IMR-90 (cell line): ENCODE results near the gene DOCK1. TPM values are rescaled to one million over a fixed set of nuclear protein-coding genes. Genes with fewer than 3 reads are reported as not detected.

ENCODE experiments used
- ATAC-seq: fragments of 200-7000 bp; cut with Tn5 transposase; 2 replicates; pipeline ENCODE4 v1.9.1; 2020; ENCODE audit warnings: low read depth, mild to moderate bottlenecking, moderate library complexity
- BruUV-seq: library from RNA; stranded (reverse); fragments of 400-500 nt; replicated peaks from 2 replicates; lab custom pipeline; 2021; lab: Mats Ljungman, UMichigan
- CTCF ChIA-PET: fragments of 300-600 bp; formaldehyde crosslinking; extraction: SDS; loops from one replicate; lab custom pipeline; 2021; ENCODE audit warnings: antibody characterized with exemption; lab: Yijun Ruan, JAX
- POLR2A ChIA-PET: fragments of 300-600 bp; sonication (Branson Sonifier 250); formaldehyde crosslinking; loops from one replicate; lab custom pipeline; 2022; ENCODE audit warnings: antibody characterized with exemption; ENCODE audit not compliant: unreplicated experiment; lab: Charles Lee
- DNase-seq: peaks from one replicate; pipeline ENCODE4 v3.0.0; 2013
- H2AFZ ChIP-seq: replicated peaks from 2 replicates; pipeline ENCODE3; 2013; ENCODE audit warnings: low read length, mild to moderate bottlenecking; ENCODE audit not compliant: poor library complexity
- H2AK5ac ChIP-seq: 2 replicates; pipeline ENCODE4 v1.6.1; 2013; ENCODE audit warnings: low read depth, low read length, inconsistent platforms
- H2AK9ac ChIP-seq: replicated peaks from 2 replicates; pipeline ENCODE3; 2013; ENCODE audit warnings: mild to moderate bottlenecking, low read depth, low read length, moderate library complexity; ENCODE audit not compliant: poor library complexity
- H2BK120ac ChIP-seq: 2 replicates; pipeline ENCODE4 v1.6.1; 2013; ENCODE audit warnings: low read depth, low read length, inconsistent platforms
- H2BK15ac ChIP-seq: 3 replicates; pipeline ENCODE4 v1.6.1; 2013; ENCODE audit warnings: low read depth, low read length, inconsistent platforms
- H2BK20ac ChIP-seq: 2 replicates; pipeline ENCODE4 v1.6.1; 2013; ENCODE audit warnings: low read depth, mild to moderate bottlenecking, inconsistent platforms, low read length, moderate library complexity
- H2BK5ac ChIP-seq: 2 replicates; pipeline ENCODE4 v1.6.1; 2013; ENCODE audit warnings: mild to moderate bottlenecking, low read depth, low read length, inconsistent platforms; ENCODE audit not compliant: poor library complexity, severe bottlenecking
- H3K14ac ChIP-seq: replicated peaks from 2 replicates; pipeline ENCODE4 v1.6.1; 2013; ENCODE audit warnings: low read depth, low read length, inconsistent platforms
- H3K18ac ChIP-seq: 2 replicates; pipeline ENCODE4 v1.6.1; 2013; ENCODE audit warnings: low read depth, low read length, control low read depth
- H3K23ac ChIP-seq: 2 replicates; pipeline ENCODE4 v1.6.1; 2013; ENCODE audit warnings: low read depth, low read length, inconsistent platforms
- H3K27ac ChIP-seq: 2 replicates; pipeline ENCODE4 v1.5.1; 2013; ENCODE audit warnings: mild to moderate bottlenecking, control low read depth, low read length; ENCODE audit not compliant: insufficient read depth
- H3K27me3 ChIP-seq: 2 replicates; pipeline ENCODE4 v1.6.1; 2013; ENCODE audit warnings: low read length; ENCODE audit not compliant: control insufficient read depth, insufficient read depth
- H3K36me3 ChIP-seq: 2 replicates; pipeline ENCODE4 v1.6.1; 2013; ENCODE audit warnings: low read length, mixed read lengths; ENCODE audit not compliant: control insufficient read depth, insufficient read depth
- H3K4ac ChIP-seq: 2 replicates; pipeline ENCODE4 v1.6.1; 2013; ENCODE audit warnings: low read depth, low read length, inconsistent platforms
- H3K4me1 ChIP-seq: 2 replicates; pipeline ENCODE4 v1.6.1; 2013; ENCODE audit warnings: low read length, mixed read lengths; ENCODE audit not compliant: control insufficient read depth, insufficient read depth
- H3K4me2 ChIP-seq: 2 replicates; pipeline ENCODE4 v1.6.1; 2013; ENCODE audit warnings: low read depth, mild to moderate bottlenecking, control low read depth, low read length, moderate library complexity
- H3K4me3 ChIP-seq: 2 replicates; pipeline ENCODE4 v1.5.1; 2013; ENCODE audit warnings: low read depth, mild to moderate bottlenecking, control low read depth, low read length, moderate library complexity; ENCODE audit not compliant: insufficient read depth
- H3K56ac ChIP-seq: 2 replicates; pipeline ENCODE4 v1.6.1; 2013; ENCODE audit warnings: low read length, inconsistent platforms; ENCODE audit not compliant: insufficient read depth; ENCODE audit errors: extremely low read depth
- H3K79me1 ChIP-seq, 2 experiments: 2 replicates each; pipeline ENCODE4 v1.6.1; 2013; ENCODE audit warnings: low read length in 2 of 2, inconsistent platforms in 1 of 2, low read depth in 1 of 2
- H3K9ac ChIP-seq: 2 replicates; pipeline ENCODE4 v1.6.1; 2013; ENCODE audit warnings: low read depth, low read length, control low read depth
- H3K9me1 ChIP-seq: 2 replicates; pipeline ENCODE4 v1.6.1; 2013; ENCODE audit warnings: low read length, inconsistent platforms; ENCODE audit not compliant: insufficient read depth
- H3K9me3 ChIP-seq: 2 replicates; pipeline ENCODE4 v1.6.1; 2013; ENCODE audit warnings: low read length; ENCODE audit not compliant: control insufficient read depth, insufficient read depth
- H4K20me1 ChIP-seq: 2 replicates; pipeline ENCODE4 v1.6.1; 2013; ENCODE audit warnings: low read length, inconsistent platforms; ENCODE audit not compliant: insufficient read depth
- H4K5ac ChIP-seq: 2 replicates; pipeline ENCODE4 v1.6.1; 2013; ENCODE audit warnings: mild to moderate bottlenecking, low read depth, low read length, control low read depth
- H4K8ac ChIP-seq, 2 experiments: 2 replicates each; pipeline ENCODE4 v1.6.1; 2013; ENCODE audit warnings: low read depth in 2 of 2, low read length in 2 of 2, control low read depth in 1 of 2, inconsistent platforms in 1 of 2
- H4K91ac ChIP-seq: 2 replicates; pipeline ENCODE4 v1.6.1; 2013; ENCODE audit warnings: low read depth, low read length, inconsistent platforms; ENCODE audit not compliant: insufficient read depth
- CEBPB ChIP-seq: IDR thresholded peaks from 2 replicates; pipeline ENCODE4 v1.6.1; 2012; ENCODE audit warnings: low read depth, low read length, improper control_type of control experiment
- CTCF ChIP-seq: conservative IDR thresholded peaks from 2 replicates; pipeline ENCODE4 v1.5.1; 2012; ENCODE audit warnings: mild to moderate bottlenecking, low read depth, low read length, improper control_type of control experiment
- FOS ChIP-seq: fragments of 150-350 bp; IDR thresholded peaks from 2 replicates; pipeline ENCODE4 v1.6.1; 2016; ENCODE audit warnings: low read depth, low read length
- MAZ ChIP-seq: IDR thresholded peaks from 2 replicates; pipeline ENCODE4 v1.6.1; 2012; ENCODE audit warnings: low read depth, mild to moderate bottlenecking, low read length, improper control_type of control experiment, moderate library complexity, borderline replicate concordance
- POLR2A ChIP-seq: IDR thresholded peaks from 2 replicates; pipeline ENCODE4 v1.6.1; 2012; ENCODE audit warnings: mild to moderate bottlenecking, low read depth, low read length
- USF2 ChIP-seq: fragments of 150-350 bp; IDR thresholded peaks from 2 replicates; pipeline ENCODE4 v1.6.1; 2017; ENCODE audit warnings: mild to moderate bottlenecking, antibody characterized with exemption, low read length, low read depth
- WGBS, 2 experiments: methylation state at CpG; one replicate each; pipeline versions ENCODE4 v1.1.5 to v1.1.7; 2013; ENCODE audit warnings: missing lambda C conversion rate in 2 of 2; ENCODE audit not compliant: insufficient read length in 1 of 2; ENCODE audit errors: extremely low coverage in 2 of 2; 5-methylcytosine and 5-hydroxymethylcytosine counted together
- dilution Hi-C: fragments of 300-500 bp; cut with HindIII; formaldehyde crosslinking; loops from one replicate; pipeline ENCODE4 v1.14.3; 2018; ENCODE audit warnings: low sequenced_read_pairs; ENCODE audit not compliant: unreplicated experiment
- in situ Hi-C: fragments of 300-500 bp; cut with MboI; formaldehyde crosslinking; loops from 3 replicates; pipeline ENCODE4 v1.14.3; 2019; ENCODE audit warnings: low sequenced_read_pairs, inconsistent platforms, mixed read lengths
- intact Hi-C: fragments of 100-400 bp; cut with micrococcal nuclease; formaldehyde crosslinking; loops from 2 replicates; pipeline ENCODE4 v1.10.0; 2022
- polyA plus RNA-seq, 3 experiments: library from polyadenylated mRNA; depleted of rRNA; stranded (reverse); fragments of >200 nt; gene quantifications; 2 replicates each; pipeline ENCODE4 v1.2.3, GENCODE V29; 2012; ENCODE audit warnings: low replicate concordance in 1 of 3
- total RNA-seq: library from RNA; depleted of rRNA; stranded (reverse); fragments of >200 nt; gene quantifications from 2 replicates; pipeline ENCODE4 v1.2.3, GENCODE V29; 2012

DOCK1 gene
- total and polyA plus RNA-seq, 2 of the 4 experiments (the other 2 are of a cell fraction) = 28.2 to 71.0 TPM

GRCh38 chr10:127275793-127276450 lies 370.7 kb downstream of the DOCK1 start:
- Histone ChIP-seq H3K23ac (no peak overlapping the region), H4K91ac (no peak overlapping the region), H2AFZ (no peak overlapping the region), H2BK20ac (no peak overlapping the region), H3K4me2 (no peak overlapping the region), H3K18ac (no peak overlapping the region), H3K4me1 (peaks cover 8% of the 10 kb centered on the region), H3K56ac (no peak overlapping the region), H3K27ac (no peak overlapping the region), H3K9ac (no peak overlapping the region), H4K5ac (no peak overlapping the region), H2AK9ac (no peak overlapping the region), H3K4me3 (no peak overlapping the region), H3K79me1 (peaks cover 8 to 10% of the 10 kb centered on the region in 2 experiments; a peak in 2 of 4 replicates), H2BK15ac (no peak overlapping the region), H4K8ac (no peak overlapping the region), H2BK5ac (no peak overlapping the region), H4K20me1 (peaks cover 5% of the 10 kb centered on the region; the same call in 1 of the 2 replicates), H3K36me3 (peaks cover 6% of the 10 kb centered on the region), H2AK5ac (no peak overlapping the region), H3K14ac (no peak overlapping the region), H2BK120ac (no peak overlapping the region), H3K27me3 (no peaks in the 10 kb centered on the region), H3K9me1 (peaks cover 5% of the 10 kb centered on the region), H3K4ac (no peak overlapping the region), H3K9me3 (no peaks in the 10 kb centered on the region)
- BruUV-seq = no TSS peak
- POLR2A ChIA-PET = no interaction called here
- in situ Hi-C loops = no loop called here
- dilution Hi-C loops = no loop called here
- ATAC-seq (no peak), DNase-seq (no peak)
- WGBS, 2 experiments = no CpG with 5 or more reads among the region's 10 CpGs
- CTCF ChIA-PET = no interaction called here
- TF ChIP-seq POLR2A (no peak), CEBPB (peak; percentile 55; the same call in 1 of the 2 replicates), MAZ (no peak), CTCF (no peak), FOS (no peak), USF2 (no peak)
- intact Hi-C loops = no loop called here
